Inferior parietal cortex (tissue), 1 donor: Measurements from ENCODE around the gene OSBPL9.
"Not testable (repeated sequence)": the region's sequence is repeated elsewhere in the genome, so short reads cannot be mapped to it uniquely, and the experiment has no call there.

Experiments
- DNase-seq: peaks from one replicate; pipeline ENCODE4 v3.0.0-alpha.2; 2016; ENCODE audit errors: extremely low spot score

OSBPL9 gene

GRCh38 chr1:51780927-51781326 lies 164.0 kb downstream of the OSBPL9 start:
- DNase-seq: no peak

GRCh38 chr1:51784997-51785421 lies 168.1 kb downstream of the OSBPL9 start:
- DNase-seq: no peak

GRCh38 chr1:51788938-51789337 lies 172.0 kb downstream of the OSBPL9 start:
- no peak for DNase-seq

- DNase-seq: no peak
Measured at GRCh38 chr1:51789342-51789741, 172.4 kb downstream of the OSBPL9 start.

GRCh38 chr1:51790385-51790784 lies 173.5 kb downstream of the OSBPL9 start:
- no peak for DNase-seq

- no peak for DNase-seq
Measured at GRCh38 chr1:51791888-51792287, 175.0 kb downstream of the OSBPL9 start.

- DNase-seq: no peak
Measured at GRCh38 chr1:51792864-51793263, 176.0 kb downstream of the OSBPL9 start.

GRCh38 chr1:51794260-51794659 lies 177.4 kb downstream of the OSBPL9 start:
- DNase-seq: no peak

- DNase-seq: no peak
Measured at GRCh38 chr1:51794868-51795267, 178.0 kb downstream of the OSBPL9 start.

GRCh38 chr1:51799372-51799771 lies 182.5 kb downstream of the OSBPL9 start:
- no peak for DNase-seq

GRCh38 chr1:51814513-51814912 lies 197.6 kb downstream of the OSBPL9 start:
- no peak for DNase-seq

GRCh38 chr1:51818487-51818886 lies 201.6 kb downstream of the OSBPL9 start:
- no peak for DNase-seq

- not testable (repeated sequence) for DNase-seq
Measured at GRCh38 chr1:51819021-51819420, 202.1 kb downstream of the OSBPL9 start.

GRCh38 chr1:51819810-51820209 lies 202.9 kb downstream of the OSBPL9 start:
- DNase-seq: no peak

GRCh38 chr1:51829058-51829457 lies 212.2 kb downstream of the OSBPL9 start:
- DNase-seq: no peak

GRCh38 chr1:51833700-51834099 lies 216.8 kb downstream of the OSBPL9 start:
- DNase-seq: no peak

- DNase-seq: no peak
Measured at GRCh38 chr1:51837243-51837642, 220.4 kb downstream of the OSBPL9 start.
